SK-N-SH (cell line): Measurements from ENCODE around the gene ZNF516.

Experiments used
- CHD2 ChIP-seq: fragments of 150-350 bp; IDR thresholded peaks from 2 replicates; pipeline ENCODE4 v1.6.1; 2018; ENCODE audit warnings: low read length; ENCODE audit not compliant: partially characterized antibody
- GABPA ChIP-seq: IDR thresholded peaks from 2 replicates; pipeline ENCODE4 v1.4.0; 2012; ENCODE audit warnings: low read depth, mild to moderate bottlenecking
- POLR2AphosphoS5 ChIP-seq: IDR thresholded peaks from 2 replicates; pipeline ENCODE4 v1.6.1; 2012; ENCODE audit warnings: low read depth, low read length
- SIN3A ChIP-seq: IDR thresholded peaks from 2 replicates; pipeline ENCODE4 v1.6.1; 2012; ENCODE audit warnings: low read depth, mild to moderate bottlenecking, low read length, moderate library complexity, borderline replicate concordance
- TAF1 ChIP-seq: IDR thresholded peaks from 2 replicates; pipeline ENCODE4 v1.6.1; 2012; ENCODE audit warnings: low read depth, mild to moderate bottlenecking, low read length, moderate library complexity, borderline replicate concordance
- TEAD4 ChIP-seq: IDR thresholded peaks from 2 replicates; pipeline ENCODE4 v1.4.0; 2012; ENCODE audit warnings: mild to moderate bottlenecking, borderline replicate concordance; ENCODE audit not compliant: insufficient read depth
- TF ChIP-seq, protein P1 (sequence below): fragments of 200-600 bp; sonication (generic); IDR thresholded peaks from 2 replicates; pipeline ENCODE4 v1.6.1; 2017; ENCODE audit warnings: antibody characterized with exemption, mild to moderate bottlenecking, moderate library complexity
- TF ChIP-seq, protein P2 (sequence below): fragments of 150-350 bp; IDR thresholded peaks from 2 replicates; pipeline ENCODE4 v1.6.1; 2017; ENCODE audit warnings: antibody characterized with exemption, low read length, low read depth, borderline replicate concordance
- TF ChIP-seq, protein P3 (sequence below): IDR thresholded peaks from 2 replicates; pipeline ENCODE4 v1.6.1; 2012; ENCODE audit warnings: mild to moderate bottlenecking, low read depth, low read length, moderate library complexity

DNA sequence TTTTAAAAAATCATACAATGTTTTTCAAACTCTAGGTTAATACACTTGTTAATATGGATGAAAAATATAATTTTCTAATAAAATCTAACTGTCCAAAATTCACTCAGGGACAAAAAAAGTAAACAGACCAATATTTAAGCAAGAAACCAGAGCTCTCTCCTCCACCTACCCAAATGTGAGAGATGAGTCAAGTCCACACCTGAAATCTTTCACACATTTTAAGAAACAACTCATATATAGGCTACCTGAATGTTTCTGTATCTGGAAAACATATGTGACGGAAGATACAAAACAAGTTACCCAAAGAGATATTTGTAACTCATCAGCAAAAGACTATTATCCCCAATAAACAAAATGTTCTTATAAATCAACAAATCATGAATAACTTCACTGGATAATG is 20.2 kb downstream of the ZNF516 start:
- no peak for TF ChIP-seq SIN3A
- TF ChIP-seq GABPA, result no peak
- TF ChIP-seq, protein P1, sequence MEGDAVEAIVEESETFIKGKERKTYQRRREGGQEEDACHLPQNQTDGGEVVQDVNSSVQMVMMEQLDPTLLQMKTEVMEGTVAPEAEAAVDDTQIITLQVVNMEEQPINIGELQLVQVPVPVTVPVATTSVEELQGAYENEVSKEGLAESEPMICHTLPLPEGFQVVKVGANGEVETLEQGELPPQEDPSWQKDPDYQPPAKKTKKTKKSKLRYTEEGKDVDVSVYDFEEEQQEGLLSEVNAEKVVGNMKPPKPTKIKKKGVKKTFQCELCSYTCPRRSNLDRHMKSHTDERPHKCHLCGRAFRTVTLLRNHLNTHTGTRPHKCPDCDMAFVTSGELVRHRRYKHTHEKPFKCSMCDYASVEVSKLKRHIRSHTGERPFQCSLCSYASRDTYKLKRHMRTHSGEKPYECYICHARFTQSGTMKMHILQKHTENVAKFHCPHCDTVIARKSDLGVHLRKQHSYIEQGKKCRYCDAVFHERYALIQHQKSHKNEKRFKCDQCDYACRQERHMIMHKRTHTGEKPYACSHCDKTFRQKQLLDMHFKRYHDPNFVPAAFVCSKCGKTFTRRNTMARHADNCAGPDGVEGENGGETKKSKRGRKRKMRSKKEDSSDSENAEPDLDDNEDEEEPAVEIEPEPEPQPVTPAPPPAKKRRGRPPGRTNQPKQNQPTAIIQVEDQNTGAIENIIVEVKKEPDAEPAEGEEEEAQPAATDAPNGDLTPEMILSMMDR, result no peak
- TF ChIP-seq TAF1, result no peak
- TF ChIP-seq CHD2, result no peak
- no peak for TF ChIP-seq TEAD4
- TF ChIP-seq, protein P2, sequence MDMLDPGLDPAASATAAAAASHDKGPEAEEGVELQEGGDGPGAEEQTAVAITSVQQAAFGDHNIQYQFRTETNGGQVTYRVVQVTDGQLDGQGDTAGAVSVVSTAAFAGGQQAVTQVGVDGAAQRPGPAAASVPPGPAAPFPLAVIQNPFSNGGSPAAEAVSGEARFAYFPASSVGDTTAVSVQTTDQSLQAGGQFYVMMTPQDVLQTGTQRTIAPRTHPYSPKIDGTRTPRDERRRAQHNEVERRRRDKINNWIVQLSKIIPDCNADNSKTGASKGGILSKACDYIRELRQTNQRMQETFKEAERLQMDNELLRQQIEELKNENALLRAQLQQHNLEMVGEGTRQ, result no peak
- TF ChIP-seq, protein P3, sequence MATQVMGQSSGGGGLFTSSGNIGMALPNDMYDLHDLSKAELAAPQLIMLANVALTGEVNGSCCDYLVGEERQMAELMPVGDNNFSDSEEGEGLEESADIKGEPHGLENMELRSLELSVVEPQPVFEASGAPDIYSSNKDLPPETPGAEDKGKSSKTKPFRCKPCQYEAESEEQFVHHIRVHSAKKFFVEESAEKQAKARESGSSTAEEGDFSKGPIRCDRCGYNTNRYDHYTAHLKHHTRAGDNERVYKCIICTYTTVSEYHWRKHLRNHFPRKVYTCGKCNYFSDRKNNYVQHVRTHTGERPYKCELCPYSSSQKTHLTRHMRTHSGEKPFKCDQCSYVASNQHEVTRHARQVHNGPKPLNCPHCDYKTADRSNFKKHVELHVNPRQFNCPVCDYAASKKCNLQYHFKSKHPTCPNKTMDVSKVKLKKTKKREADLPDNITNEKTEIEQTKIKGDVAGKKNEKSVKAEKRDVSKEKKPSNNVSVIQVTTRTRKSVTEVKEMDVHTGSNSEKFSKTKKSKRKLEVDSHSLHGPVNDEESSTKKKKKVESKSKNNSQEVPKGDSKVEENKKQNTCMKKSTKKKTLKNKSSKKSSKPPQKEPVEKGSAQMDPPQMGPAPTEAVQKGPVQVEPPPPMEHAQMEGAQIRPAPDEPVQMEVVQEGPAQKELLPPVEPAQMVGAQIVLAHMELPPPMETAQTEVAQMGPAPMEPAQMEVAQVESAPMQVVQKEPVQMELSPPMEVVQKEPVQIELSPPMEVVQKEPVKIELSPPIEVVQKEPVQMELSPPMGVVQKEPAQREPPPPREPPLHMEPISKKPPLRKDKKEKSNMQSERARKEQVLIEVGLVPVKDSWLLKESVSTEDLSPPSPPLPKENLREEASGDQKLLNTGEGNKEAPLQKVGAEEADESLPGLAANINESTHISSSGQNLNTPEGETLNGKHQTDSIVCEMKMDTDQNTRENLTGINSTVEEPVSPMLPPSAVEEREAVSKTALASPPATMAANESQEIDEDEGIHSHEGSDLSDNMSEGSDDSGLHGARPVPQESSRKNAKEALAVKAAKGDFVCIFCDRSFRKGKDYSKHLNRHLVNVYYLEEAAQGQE, result no peak
- TF ChIP-seq POLR2AphosphoS5, result no peak
